ENCODE data around the gene AKIRIN1. TPM values are rescaled to one million over a fixed set of nuclear protein-coding genes. Genes with fewer than 3 reads are reported as not detected.

AKIRIN1 gene
- total RNA-seq, 4 donors from 2014 or later = 36.9 to 45.3 (median 41.8) TPM

GRCh38 chr1:38990386-38990737 lies 714 bp upstream of the AKIRIN1 start:
- no peak for DNase-seq (ENCODE audit: low spot score in 2 of 2)
- peak overlapping the region; percentile 84 to 100 (median 96) for H3K4me3 ChIP-seq
- H3K27me3 ChIP-seq = no peaks in the 10 kb centered on the region
- peaks cover 0 to under 1% (median 0%) of the 10 kb centered on the region in 3 donors for H3K36me3 ChIP-seq
- H3K27ac ChIP-seq = peak overlapping the region; percentile 47 to 96 (median 94)
- WGBS, 2 donors = 23 to 24% methylated on average over 5 of the region's 5 CpGs
- H3K9me3 ChIP-seq = no peaks in the 10 kb centered on the region
- peaks cover 0 to 40% (median 7%) of the 10 kb centered on the region in 4 donors for H3K4me1 ChIP-seq
- TF ChIP-seq EP300 (IDR thresholded peaks at IDR 0.05) (no peak), CTCF (IDR thresholded peaks at IDR 0.05) (no peak), POLR2A (IDR thresholded peaks at IDR 0.05) (no peak)

GRCh38 chr1:38991638-38992411 lies 749 bp downstream of the AKIRIN1 start:
- no peak for DNase-seq (ENCODE audit: low spot score in 2 of 2)
- TF ChIP-seq POLR2A (IDR thresholded peaks at IDR 0.05) = no peak
- no peak for TF ChIP-seq CTCF (IDR thresholded peaks at IDR 0.05)
- no peak for TF ChIP-seq EP300 (IDR thresholded peaks at IDR 0.05)
- 0% methylated on average over 27 to 29 of the region's 30 CpGs for WGBS, 2 donors

GRCh38 chr1:38992412-38993111 lies 1.5 kb downstream of the AKIRIN1 start:
- TF ChIP-seq EP300 (IDR thresholded peaks at IDR 0.05) = no peak
- Histone ChIP-seq H3K27me3 (no peaks in the 10 kb centered on the region), H3K27ac (peak overlapping the region in 3 of 4 donors; percentile 92 to 96 (median 96)), H3K9me3 (no peaks in the 10 kb centered on the region), H3K4me3 (peak overlapping the region; percentile 84 to 100 (median 96)), H3K36me3 (peaks cover 0 to 14% (median 0%) of the 10 kb centered on the region in 3 donors), H3K4me1 (peaks cover 0 to 62% (median 12%) of the 10 kb centered on the region in 4 donors)
- WGBS, 2 donors = 20 to 21% methylated on average over 11 of the region's 11 CpGs
- DNase-seq (ENCODE audit: low spot score in 2 of 2) = no peak

More at GRCh38 chr1:38991638-38992411, 749 bp downstream of the AKIRIN1 start:
- Histone ChIP-seq H3K4me1 (peaks cover 0 to 55% (median 10%) of the 10 kb centered on the region in 4 donors), H3K9me3 (no peaks in the 10 kb centered on the region), H3K4me3 (peak overlapping the region; percentile 84 to 100 (median 96)), H3K36me3 (peaks cover 0 to 14% (median 0%) of the 10 kb centered on the region in 3 donors), H3K27ac (peak overlapping the region; percentile 47 to 96 (median 94)), H3K27me3 (no peaks in the 10 kb centered on the region)

- H3K9me3 ChIP-seq = no peaks in the 10 kb centered on the region
- no peak for DNase-seq (ENCODE audit: low spot score in 2 of 2)
Measured at GRCh38 chr1:38994196-38994595, 3.1 kb downstream of the AKIRIN1 start.

More at GRCh38 chr1:38994196-38994595, 3.1 kb downstream of the AKIRIN1 start:
- Histone ChIP-seq H3K27me3 (no peaks in the 10 kb centered on the region), H3K27ac (no peak overlapping the region), H3K4me3 (no peak overlapping the region), H3K36me3 (peaks cover 0 to 14% (median 0%) of the 10 kb centered on the region in 3 donors), H3K4me1 (peaks cover 0 to 73% (median 15%) of the 10 kb centered on the region in 4 donors)
- no peak for TF ChIP-seq CTCF (IDR thresholded peaks at IDR 0.05)
- no peak for TF ChIP-seq POLR2A (IDR thresholded peaks at IDR 0.05)
- TF ChIP-seq EP300 (IDR thresholded peaks at IDR 0.05) = no peak
- 79 to 82% methylated on average over 5 of the region's 5 CpGs for WGBS, 2 donors

All from tibial nerve (tissue), 4 donors.